ENCODE results near the gene CORO2A. TPM values are rescaled to one million over a fixed set of nuclear protein-coding genes. Genes with fewer than 3 reads are reported as not detected.

Gene CORO2A
- total and polyA plus RNA-seq, 2 of the 4 experiments (the other 2 are of a cell fraction), result 1.9 to 2.2 TPM

- H3K9ac ChIP-seq (ENCODE audit: low read depth, low read length), result no peak overlapping the region
- DNase-seq, result no peak
- peaks cover 8 to 12% of the 10 kb centered on the region in 2 experiments; a peak in 3 of 4 replicates for H3K79me1 ChIP-seq (ENCODE audit: low read depth in 1 of 2, low read length in 2 of 2)
- H3K9me3 ChIP-seq (ENCODE audit: control insufficient read depth, insufficient read depth, low read length), result no peaks in the 10 kb centered on the region
- no CpG with 5 or more reads among the region's 7 CpGs for WGBS, 2 experiments (ENCODE audit: extremely low coverage in 2 of 2, insufficient read length in 1 of 2)
- no peak overlapping the region for H3K27ac ChIP-seq (ENCODE audit: insufficient read depth, low read length)
- no peak overlapping the region for H3K23ac ChIP-seq (ENCODE audit: low read depth, low read length)
- H2BK15ac ChIP-seq (ENCODE audit: low read depth, low read length), result no peak overlapping the region
- H2AK5ac ChIP-seq (ENCODE audit: low read depth, low read length), result no peak overlapping the region
- no TSS peak for BruUV-seq (replicated peaks)
- dilution Hi-C loops (cut with HindIII; ENCODE audit: low sequenced_read_pairs, unreplicated experiment), result no loop called here
- no peak overlapping the region for H4K5ac ChIP-seq (ENCODE audit: low read depth, low read length)
- no peak overlapping the region for H4K8ac ChIP-seq (ENCODE audit: low read depth in 2 of 2, low read length in 2 of 2)
- peaks cover 7% of the 10 kb centered on the region for H3K9me1 ChIP-seq (ENCODE audit: insufficient read depth, low read length)
- H3K14ac ChIP-seq (replicated peaks; ENCODE audit: low read depth, low read length), result no peak overlapping the region
- H3K4me1 ChIP-seq (ENCODE audit: control insufficient read depth, insufficient read depth, low read length), result peaks cover 13% of the 10 kb centered on the region
- in situ Hi-C loops (cut with MboI; ENCODE audit: low sequenced_read_pairs), result no loop called here
- H3K56ac ChIP-seq (ENCODE audit: extremely low read depth, insufficient read depth, low read length), result no peak overlapping the region
- no peak overlapping the region for H3K4ac ChIP-seq (ENCODE audit: low read depth, low read length)
- H3K18ac ChIP-seq (ENCODE audit: low read depth, low read length), result no peak overlapping the region
- ChIA-PET POLR2A (ENCODE audit: unreplicated experiment) (no interaction called here), CTCF (no interaction called here)
- H2BK120ac ChIP-seq (ENCODE audit: low read depth, low read length), result no peak overlapping the region
- intact Hi-C loops (cut with micrococcal nuclease), result no loop called here
- no peak overlapping the region for H2AFZ ChIP-seq (replicated peaks; ENCODE audit: low read length, poor library complexity)
- no peak overlapping the region for H3K4me2 ChIP-seq (ENCODE audit: low read depth, low read length)
- no peaks in the 10 kb centered on the region for H3K27me3 ChIP-seq (ENCODE audit: control insufficient read depth, insufficient read depth, low read length)
- H2BK5ac ChIP-seq (ENCODE audit: low read depth, low read length, poor library complexity, severe bottlenecking), result no peak overlapping the region
- TF ChIP-seq MAZ (IDR thresholded peaks at IDR 0.05; ENCODE audit: borderline replicate concordance, low read depth, low read length) (no peak), RCOR1 (IDR thresholded peaks at IDR 0.05; ENCODE audit: insufficient replicate concordance, low read length) (no peak), CEBPB (IDR thresholded peaks at IDR 0.05; ENCODE audit: low read depth, low read length) (no peak), MXI1 (IDR thresholded peaks at IDR 0.05; ENCODE audit: borderline replicate concordance, low read depth, low read length) (no peak), NFE2L2 (IDR thresholded peaks at IDR 0.05; ENCODE audit: low read depth, low read length) (no peak)
- no peak for ATAC-seq (ENCODE audit: low read depth)
- no peak overlapping the region for H4K91ac ChIP-seq (ENCODE audit: insufficient read depth, low read depth, low read length)
- 0 out of 2 replicates have a peak, but pooled peaks cover 5% of the 10 kb centered on the region for H4K20me1 ChIP-seq (ENCODE audit: insufficient read depth, low read length)
- no peak overlapping the region for H3K4me3 ChIP-seq (ENCODE audit: insufficient read depth, low read depth, low read length)
- no peak overlapping the region for H2BK20ac ChIP-seq (ENCODE audit: low read depth, low read length)
- peaks cover 16% of the 10 kb centered on the region for H3K36me3 ChIP-seq (ENCODE audit: control insufficient read depth, insufficient read depth, low read length)
- no peak overlapping the region for H2AK9ac ChIP-seq (replicated peaks; ENCODE audit: low read depth, low read length, poor library complexity)
Measured at GRCh38 chr9:98085944-98086343, 106.5 kb downstream of the CORO2A start.

All from IMR-90 (cell line).